Stimulated activated CD8-positive, alpha-beta memory T cell treated with anti-CD3 and anti-CD28 coated beads, Interleukin-4, amount 100 ng/mL, for 24 hours (primary cell): ENCODE results near the gene LAMB1.
"Not testable (repeated sequence)": the region's sequence is repeated elsewhere in the genome, so short reads cannot be mapped to it uniquely, and the experiment has no call there.

Source experiments
- DNase-seq: peaks from one replicate; pipeline ENCODE4 v3.0.0-alpha.2; 2020; ENCODE audit warnings: low read depth

Gene LAMB1

GRCh38 chr7:107971613-107972012 lies 31.3 kb downstream of the LAMB1 start:
- DNase-seq, result no peak

GRCh38 chr7:107971100-107971499 lies 31.9 kb downstream of the LAMB1 start:
- no peak for DNase-seq

DNA sequence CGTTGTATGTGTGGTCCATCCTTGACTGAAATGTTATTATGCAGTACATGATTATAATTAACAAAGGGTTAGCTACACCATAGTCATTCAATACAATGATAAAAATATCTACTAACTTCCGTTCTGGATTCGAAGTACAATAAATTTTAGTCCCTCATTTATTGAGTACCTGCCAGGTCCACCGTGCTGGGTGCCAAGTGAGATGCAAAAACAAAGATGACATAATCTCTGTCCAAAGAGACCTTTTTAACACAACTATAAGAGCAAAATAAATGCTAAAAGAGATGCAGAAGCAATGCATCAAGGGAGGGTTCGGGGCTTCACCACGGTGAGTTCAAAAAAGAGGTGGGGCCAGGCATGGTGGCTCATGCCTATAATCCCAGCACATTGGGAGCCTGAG lies 33.1 kb downstream of the LAMB1 start:
- DNase-seq, result no peak

- no peak for DNase-seq
Measured at GRCh38 chr7:107968449-107968848, 34.5 kb downstream of the LAMB1 start.

- no peak for DNase-seq
Measured at GRCh38 chr7:107967420-107967819, 35.5 kb downstream of the LAMB1 start.

GRCh38 chr7:107966711-107967110 lies 36.2 kb downstream of the LAMB1 start:
- no peak for DNase-seq

DNA sequence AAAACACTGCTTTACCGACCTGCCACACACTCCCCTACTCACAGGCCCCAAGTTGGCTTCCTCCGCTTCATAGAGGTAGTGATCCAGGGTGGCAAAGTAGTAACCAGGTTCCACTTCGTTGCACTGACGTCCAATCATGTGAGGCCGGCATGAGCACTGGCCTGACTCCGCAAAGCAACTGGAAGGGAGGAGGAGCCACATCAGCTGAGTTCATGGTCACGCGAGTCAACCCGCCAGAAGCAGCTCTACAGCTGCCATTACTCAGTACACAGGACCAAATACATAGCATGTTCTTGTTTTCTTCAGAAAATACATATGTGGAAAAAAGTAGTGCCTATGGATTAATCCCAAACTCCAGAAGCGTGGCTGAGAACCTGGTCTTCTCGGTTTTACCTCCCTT lies 38.5 kb downstream of the LAMB1 start:
- DNase-seq, result no peak

DNA sequence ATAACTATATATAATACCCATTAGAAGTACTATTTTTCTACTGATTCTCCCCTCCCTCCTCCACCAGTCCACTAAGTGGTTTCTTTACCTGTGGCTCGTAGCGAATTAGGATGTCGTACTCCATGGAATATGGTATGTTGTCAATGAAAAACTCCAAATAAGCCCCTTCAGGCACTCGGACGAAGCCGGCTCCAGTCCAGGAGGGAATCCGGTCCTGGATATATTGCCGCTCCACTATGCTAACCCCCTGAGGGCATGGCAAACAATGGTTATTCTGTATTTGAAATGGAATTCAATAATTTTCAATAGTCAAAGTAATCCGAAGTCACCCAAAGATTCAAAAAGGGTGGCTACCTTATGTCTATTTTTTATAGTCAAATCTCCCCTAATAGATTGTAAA lies 40.1 kb downstream of the LAMB1 start:
- DNase-seq, result no peak

GRCh38 chr7:107961405-107961804 lies 41.6 kb downstream of the LAMB1 start:
- no peak for DNase-seq

GRCh38 chr7:107960272-107960671 lies 42.7 kb downstream of the LAMB1 start:
- DNase-seq, result no peak

DNA sequence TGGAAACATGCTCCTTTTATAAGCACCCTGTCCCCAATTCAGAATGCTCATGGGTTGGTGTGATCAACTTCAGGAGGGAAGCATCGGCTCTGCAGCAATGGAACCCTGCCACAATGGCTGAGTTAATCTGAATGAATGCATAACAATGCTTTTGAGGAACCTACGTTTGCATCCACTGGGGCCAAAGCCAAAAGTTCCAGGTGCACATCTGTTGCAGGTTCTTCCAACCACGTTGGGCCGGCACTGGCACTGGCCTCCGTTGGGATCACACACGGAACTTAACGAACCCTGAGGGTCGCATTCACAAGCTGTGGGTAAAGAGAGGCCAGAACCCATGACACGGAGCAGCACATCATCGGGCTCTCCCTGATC lies 43.4 kb downstream of the LAMB1 start:
- DNase-seq, result no peak

- DNase-seq, result no peak
Measured at GRCh38 chr7:107958764-107959526, 44.0 kb downstream of the LAMB1 start.

- DNase-seq, result no peak
Measured at GRCh38 chr7:107957436-107957835, 45.5 kb downstream of the LAMB1 start.

DNA sequence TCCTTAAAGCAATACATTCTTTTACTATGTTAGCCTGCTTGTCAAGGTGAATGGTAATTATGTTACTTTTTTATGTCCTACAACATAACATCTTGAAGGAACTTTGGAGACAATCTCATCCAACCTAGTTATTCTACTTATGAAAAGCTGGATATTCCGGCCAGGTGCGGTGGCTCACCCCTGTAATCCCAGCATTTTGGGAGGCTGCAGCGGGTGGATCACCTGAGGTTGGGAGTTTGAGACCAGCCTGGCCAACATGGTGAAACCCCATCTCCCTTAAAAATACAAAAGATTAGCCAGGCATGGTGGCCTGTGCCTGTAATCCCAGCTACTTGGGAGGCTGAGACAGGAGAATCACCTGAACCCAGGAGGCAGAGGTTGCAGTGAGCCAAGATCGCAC lies 46.0 kb downstream of the LAMB1 start:
- not testable (repeated sequence) for DNase-seq

- no peak for DNase-seq
Measured at GRCh38 chr7:107955394-107955793, 47.6 kb downstream of the LAMB1 start.

DNA sequence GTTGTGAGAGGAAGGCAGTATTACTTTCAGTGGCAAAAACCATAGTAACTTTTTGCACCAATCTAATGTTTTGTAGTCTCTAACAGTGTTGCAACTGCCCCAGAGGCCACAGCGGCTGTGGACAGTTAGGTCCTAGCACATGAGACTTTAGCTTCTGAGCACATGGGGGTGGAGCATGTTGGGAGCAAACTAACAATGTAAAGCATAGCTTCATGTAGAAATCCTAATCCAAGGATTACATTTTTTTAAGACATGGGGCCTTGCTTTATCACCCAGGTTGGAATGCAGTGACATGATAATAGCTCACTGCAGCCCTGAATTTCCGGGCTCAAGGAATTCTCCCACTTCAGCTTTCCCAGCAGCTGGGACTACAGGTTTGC lies 49.0 kb downstream of the LAMB1 start:
- no peak for DNase-seq

GRCh38 chr7:107953265-107953923 lies 49.6 kb downstream of the LAMB1 start:
- DNase-seq, result no peak

- no peak for DNase-seq
Measured at GRCh38 chr7:107951896-107952295, 51.1 kb downstream of the LAMB1 start.

DNA sequence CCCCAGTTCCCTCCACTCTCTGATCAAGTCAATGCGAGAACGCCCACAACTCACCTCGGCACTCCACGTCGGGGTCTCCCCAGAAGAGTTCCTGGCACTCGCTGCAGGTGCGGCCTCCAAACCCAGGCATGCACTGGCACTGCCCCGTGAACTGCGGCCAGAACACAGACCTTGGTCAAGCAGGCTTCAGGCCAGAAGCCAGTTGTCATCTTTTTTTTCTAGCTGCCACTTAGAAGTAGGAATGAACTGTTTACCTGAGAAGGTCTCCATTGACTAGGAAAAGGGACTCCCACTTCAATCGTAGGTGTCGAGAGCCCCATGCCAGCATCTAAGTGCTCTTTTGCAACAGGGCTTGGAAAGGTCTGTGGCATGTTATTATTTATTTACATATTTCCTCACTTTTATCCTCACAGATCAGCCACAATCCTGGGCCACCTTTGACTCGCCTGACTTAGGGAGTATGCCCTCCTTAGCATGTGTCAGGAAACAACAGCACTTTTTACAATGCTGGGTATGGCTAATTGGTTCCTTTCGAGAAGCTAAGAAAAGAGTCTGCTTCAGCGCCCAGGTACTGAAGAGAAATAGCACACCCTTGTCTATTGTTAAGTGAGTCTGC lies 51.7 kb downstream of the LAMB1 start:
- no peak for DNase-seq

GRCh38 chr7:107949443-107949935 lies 53.5 kb downstream of the LAMB1 start:
- DNase-seq, result no peak

- DNase-seq, result no peak
Measured at GRCh38 chr7:107948645-107949442, 54.1 kb downstream of the LAMB1 start.

- no peak for DNase-seq
Measured at GRCh38 chr7:107946881-107947280, 56.1 kb downstream of the LAMB1 start.
